Activated CD8-positive, alpha-beta memory T cell treated with anti-CD3 and anti-CD28 coated beads for 36 hours (primary cell): ENCODE results near the gene ADGRL2. TPM values are rescaled to one million over a fixed set of nuclear protein-coding genes. Genes with fewer than 3 reads are reported as not detected.
"Not testable (repeated sequence)": the region's sequence is repeated elsewhere in the genome, so short reads cannot be mapped to it uniquely, and the experiment has no call there.

Source experiments
- CTCF ChIA-PET: fragments of 350-600 bp; sonication (Branson Sonifier 250); formaldehyde crosslinking; loops from one replicate; lab custom pipeline; 2021; ENCODE audit warnings: antibody characterized with exemption; lab: Charles Lee
- POLR2A ChIA-PET: fragments of 350-600 bp; sonication (Branson Sonifier 250); formaldehyde crosslinking; loops from one replicate; lab custom pipeline; 2021; ENCODE audit warnings: antibody characterized with exemption; lab: Charles Lee
- total RNA-seq, 2 experiments: library from RNA; stranded (reverse); gene quantifications; one replicate each; pipeline ENCODE4 v1.2.3, GENCODE V29; 2021

The ADGRL2 gene
- total RNA-seq, 2 experiments from 2014 or later: not detected

- POLR2A ChIA-PET: no interaction called here
- CTCF ChIA-PET: no interaction called here
Observed at GRCh38 chr1:81844477-81844876, 43.7 kb downstream of the ADGRL2 start.

DNA sequence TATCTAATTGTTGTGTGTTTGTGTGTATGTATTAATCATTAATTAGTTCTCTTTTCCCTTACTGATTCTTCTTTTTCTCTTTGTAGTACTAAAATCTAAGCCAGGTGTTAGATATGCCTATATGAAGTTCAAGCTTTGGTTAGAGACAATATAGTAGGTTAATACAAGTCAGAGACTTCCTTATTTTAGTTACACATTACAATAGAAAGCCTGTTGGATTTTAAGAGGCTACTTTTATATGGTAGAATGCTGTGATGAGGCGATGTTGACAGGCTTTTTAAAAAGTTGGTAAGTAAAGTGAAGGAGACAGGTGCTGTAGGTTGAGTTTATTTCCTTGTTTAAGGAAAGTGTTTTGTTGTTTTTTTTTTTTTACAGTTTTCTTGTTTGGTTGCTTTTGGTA, 45.9 kb downstream of the ADGRL2 start:
- ChIA-PET POLR2A (no interaction called here), CTCF (no interaction called here)

DNA sequence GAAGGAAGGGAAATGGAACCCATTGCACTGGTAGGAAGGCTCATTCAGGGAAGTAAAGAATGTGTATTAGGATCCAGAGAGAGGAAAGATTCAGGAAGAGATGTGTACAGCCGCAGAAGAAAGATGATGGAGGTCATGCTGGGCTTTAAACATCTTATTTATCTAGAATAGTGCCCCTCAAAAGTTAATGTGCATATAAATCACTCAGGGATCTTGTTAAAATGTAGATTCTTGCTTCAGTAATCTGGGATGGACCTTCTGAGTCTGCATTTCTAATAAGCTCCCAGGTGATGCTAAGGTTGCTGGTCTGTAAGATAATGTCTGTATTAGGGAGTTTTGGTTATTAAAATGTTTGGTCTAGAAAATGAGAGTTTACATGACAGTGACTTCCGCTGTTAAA, 46.3 kb downstream of the ADGRL2 start:
- ChIA-PET POLR2A (no interaction called here), CTCF (no interaction called here)

DNA sequence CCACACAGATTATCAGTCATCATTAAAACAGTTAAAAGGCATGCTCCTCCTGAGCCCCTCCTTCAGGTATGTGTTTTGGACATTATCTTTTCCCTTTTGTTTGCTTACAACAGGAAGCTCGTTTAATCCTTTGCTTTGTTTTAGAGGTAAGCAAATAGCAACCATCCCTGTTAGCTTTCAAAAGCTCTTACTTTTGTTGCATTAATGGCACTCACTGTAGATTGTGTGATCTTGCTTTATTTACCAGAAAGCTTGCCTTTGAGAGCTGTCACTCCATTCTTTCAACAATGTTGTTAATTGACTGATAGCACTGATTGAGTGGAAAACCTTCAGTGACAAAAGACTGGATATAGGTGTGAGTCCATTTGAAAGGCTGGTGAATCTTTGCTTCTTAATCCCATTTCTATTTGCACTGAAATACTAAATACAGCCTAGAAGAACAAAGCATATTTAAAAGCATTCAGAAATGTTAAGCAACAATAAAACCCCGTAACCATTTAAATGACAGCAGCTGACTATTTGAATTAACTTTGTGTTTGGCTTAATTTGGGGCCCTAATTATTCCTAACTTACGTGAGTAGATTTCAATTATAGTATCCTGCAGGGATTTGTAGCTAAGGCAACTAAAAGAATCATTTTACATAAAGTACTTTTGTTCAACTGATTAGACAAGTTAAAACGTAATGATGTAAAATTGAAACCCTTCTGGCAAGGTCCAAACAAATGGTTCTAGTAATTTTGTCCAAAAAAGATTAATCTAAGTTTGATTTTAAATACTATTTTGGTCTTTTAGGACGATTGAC, 48.3 kb downstream of the ADGRL2 start:
- POLR2A ChIA-PET: no interaction called here
- CTCF ChIA-PET: no interaction called here

DNA sequence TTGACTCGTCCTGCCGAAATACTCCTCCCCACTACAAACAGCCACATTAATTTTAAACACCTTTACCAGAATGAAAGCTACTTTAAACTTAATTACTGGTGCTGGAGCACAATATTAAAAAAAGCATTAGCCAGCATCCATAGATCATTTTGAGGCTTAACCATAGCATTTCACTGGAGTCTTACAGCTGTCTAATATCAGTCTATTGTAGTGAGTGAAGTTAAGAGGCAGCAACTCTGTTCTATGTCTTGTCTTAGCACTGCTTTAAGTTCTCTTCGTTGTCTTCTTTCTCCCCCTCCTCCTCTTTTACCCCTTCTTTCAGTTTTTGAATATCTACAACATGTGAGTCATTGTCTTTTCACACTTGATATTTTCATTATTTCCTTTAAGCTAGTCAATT, 49.3 kb downstream of the ADGRL2 start:
- POLR2A ChIA-PET: no interaction called here
- CTCF ChIA-PET: no interaction called here

- CTCF ChIA-PET: no interaction called here
- POLR2A ChIA-PET: no interaction called here
Observed at GRCh38 chr1:81850495-81850894, 49.8 kb downstream of the ADGRL2 start.

DNA sequence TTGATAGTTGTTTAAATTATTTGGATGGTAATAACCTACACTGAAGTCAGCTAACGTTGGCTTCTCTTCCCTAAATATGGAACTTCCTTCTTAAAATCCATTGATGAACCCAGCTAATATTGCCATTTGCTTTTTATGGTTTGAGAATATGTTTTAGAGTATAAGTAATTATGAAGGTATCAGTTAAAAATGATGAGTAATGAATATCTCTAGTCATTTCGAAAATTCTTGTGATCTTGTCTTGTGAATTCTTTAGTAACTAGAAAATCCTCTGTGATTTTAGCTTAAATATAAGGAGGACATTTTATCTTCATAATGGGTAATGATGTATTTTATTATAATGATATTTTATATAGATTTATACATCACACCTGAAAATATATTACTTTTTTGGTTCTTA, 50.5 kb downstream of the ADGRL2 start:
- CTCF ChIA-PET: no interaction called here

GRCh38 chr1:81852961-81853360, 52.2 kb downstream of the ADGRL2 start:
- CTCF ChIA-PET: no interaction called here
- POLR2A ChIA-PET: no interaction called here

More for the DNA sequence above, 50.5 kb downstream of the ADGRL2 start:
- POLR2A ChIA-PET: no interaction called here

- POLR2A ChIA-PET: no interaction called here
- CTCF ChIA-PET: no interaction called here
Observed at GRCh38 chr1:81867235-81867634, 66.5 kb downstream of the ADGRL2 start.

DNA sequence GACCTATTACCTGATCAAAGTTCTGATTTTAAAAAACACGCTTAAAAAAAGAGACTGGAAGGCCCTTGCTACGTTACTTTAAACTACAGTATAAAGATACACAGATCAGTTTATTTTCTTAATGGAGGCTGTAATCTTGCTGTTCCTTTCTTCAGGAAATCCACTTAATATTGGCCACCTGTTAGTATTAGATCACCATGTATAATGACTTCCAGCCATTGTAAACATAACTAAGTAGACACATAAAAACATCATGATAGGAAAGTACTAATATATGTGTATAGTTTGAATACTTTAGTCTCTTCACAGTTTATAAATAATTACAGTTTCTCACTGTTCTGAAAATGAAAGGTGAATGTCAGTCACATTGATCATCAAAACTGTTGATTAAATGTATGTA, 68.6 kb downstream of the ADGRL2 start:
- CTCF ChIA-PET: no interaction called here
- POLR2A ChIA-PET: no interaction called here

DNA sequence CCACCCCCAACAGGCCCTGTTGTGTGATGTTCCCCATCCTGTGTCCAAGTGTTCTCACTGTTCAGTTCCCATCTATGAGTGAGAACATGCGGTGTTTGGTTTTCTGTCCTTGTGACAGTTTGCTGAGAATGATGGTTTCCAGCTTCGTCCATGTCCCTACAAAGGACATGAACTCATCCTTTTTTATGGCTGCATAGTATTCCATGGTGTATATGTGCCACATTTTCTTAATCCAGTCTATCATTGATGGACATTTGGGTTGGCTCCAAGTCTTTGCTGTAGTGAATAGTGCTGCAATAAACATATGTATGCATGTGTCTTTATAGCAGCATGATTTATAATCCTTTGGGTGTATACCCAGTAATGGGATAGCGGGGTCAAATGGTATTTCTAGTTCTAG, 70.4 kb downstream of the ADGRL2 start:
- CTCF ChIA-PET, POLR2A ChIA-PET: not testable (repeated sequence)

- ChIA-PET POLR2A (no interaction called here), CTCF (no interaction called here)
Observed at GRCh38 chr1:81873946-81874345, 73.2 kb downstream of the ADGRL2 start.

- POLR2A ChIA-PET: no interaction called here
- CTCF ChIA-PET: no interaction called here
Observed at GRCh38 chr1:81874461-81874860, 73.7 kb downstream of the ADGRL2 start.

GRCh38 chr1:81874940-81875339, 74.2 kb downstream of the ADGRL2 start:
- ChIA-PET CTCF (no interaction called here), POLR2A (no interaction called here)

DNA sequence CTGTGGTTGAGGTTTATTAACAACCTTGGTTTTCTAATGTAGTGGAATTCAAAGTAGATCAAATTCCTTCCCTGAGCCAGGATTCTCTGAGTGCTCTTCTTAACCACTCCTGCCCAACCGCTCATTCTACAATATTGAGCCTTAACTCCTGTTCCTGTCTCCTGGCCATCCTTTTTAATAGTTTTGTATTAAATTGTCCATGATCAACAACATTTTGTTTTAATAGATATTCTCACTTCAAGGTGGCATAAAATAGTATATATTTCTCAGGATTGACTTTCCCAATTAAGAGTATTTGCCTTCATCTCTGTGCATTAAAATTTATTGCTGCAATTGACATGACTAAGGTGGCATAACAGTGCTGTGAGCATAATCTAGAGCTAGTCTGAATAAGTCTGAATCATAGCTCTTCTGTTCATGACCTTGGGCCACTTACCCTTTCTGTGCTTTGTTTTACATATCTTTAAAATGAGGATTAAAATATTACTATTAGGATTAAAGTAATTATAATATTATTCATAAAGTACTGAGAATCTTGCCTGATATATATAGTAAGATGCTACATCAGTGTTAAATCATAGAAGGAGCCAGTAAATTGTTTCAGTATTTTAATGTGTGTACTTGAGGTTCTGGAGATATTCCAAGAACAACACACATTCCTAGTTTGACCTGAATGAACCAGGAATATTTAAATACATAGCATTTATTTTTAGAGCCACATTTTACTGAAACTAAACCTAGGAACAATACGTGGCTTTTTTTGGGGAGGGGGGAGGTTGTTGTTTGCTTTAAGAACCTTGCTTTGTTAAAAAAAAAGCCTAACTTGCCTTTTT, 76.4 kb downstream of the ADGRL2 start:
- POLR2A ChIA-PET: no interaction called here
- CTCF ChIA-PET: no interaction called here

DNA sequence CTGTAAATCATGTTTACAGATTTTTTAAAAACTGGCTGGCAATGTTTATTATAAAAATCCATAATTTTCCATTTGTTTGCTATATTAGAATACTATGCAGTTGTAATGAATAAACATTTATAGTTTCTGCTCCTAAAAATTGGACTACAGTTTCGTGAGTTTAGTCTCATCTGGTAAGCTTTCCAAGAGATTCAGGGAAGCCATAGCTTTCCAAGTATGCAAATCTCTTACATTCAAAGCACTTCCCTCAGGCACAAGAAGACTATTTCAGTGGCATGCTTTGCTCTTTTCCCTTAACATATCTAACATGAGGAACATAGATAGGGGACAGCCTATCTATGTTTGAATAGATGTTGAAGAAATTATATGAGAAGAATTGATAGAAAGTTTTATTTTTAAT, 77.2 kb downstream of the ADGRL2 start:
- POLR2A ChIA-PET: no interaction called here
- CTCF ChIA-PET: no interaction called here

GRCh38 chr1:81878538-81878937, 77.8 kb downstream of the ADGRL2 start:
- CTCF ChIA-PET: no interaction called here
- POLR2A ChIA-PET: no interaction called here

DNA sequence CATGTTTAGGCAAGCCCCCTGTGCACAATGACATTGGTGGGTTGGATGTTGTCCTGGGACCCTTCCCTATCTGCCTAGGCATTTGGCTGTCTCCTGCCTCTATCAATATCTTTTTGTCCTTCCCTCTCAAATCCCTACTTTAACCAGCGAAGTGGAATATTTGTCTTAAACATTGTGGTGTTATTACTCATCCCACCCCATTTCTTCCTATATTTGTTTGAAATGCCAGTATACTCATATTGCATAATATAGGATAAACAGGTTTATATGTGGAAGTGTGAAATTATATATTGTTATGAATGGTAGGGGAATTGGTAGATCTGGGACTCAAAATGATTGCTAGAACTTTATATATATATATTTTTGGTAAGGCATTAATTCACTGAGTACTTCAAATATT, 80.0 kb downstream of the ADGRL2 start:
- ChIA-PET POLR2A (no interaction called here), CTCF (no interaction called here)

- ChIA-PET CTCF (no interaction called here), POLR2A (no interaction called here)
Observed at GRCh38 chr1:81885291-81885690, 84.6 kb downstream of the ADGRL2 start.

DNA sequence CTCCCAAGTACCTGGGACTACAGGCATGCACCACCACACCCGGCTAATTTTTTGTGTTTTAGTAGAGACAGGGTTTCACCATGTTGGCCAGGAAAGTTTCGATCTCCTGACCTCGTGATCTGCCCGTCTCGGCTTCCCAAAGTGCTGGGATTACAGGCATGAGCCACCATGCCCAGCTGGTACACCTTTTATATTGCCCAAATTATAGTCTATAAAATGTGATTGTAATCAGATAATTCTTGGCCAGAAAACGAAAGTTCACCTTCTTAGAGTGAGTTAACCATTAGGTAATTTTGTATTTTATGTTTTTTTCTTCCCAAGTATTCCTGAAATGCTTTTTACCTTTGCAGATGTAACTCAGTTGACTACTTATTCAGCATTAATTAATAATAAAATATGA, 85.6 kb downstream of the ADGRL2 start:
- POLR2A ChIA-PET, CTCF ChIA-PET: not testable (repeated sequence)
